ENCODE results near the gene PRDM4. TPM values are rescaled to one million over a fixed set of nuclear protein-coding genes. Genes with fewer than 3 reads are reported as not detected.

Gene PRDM4
- 26.8 and 27.2 TPM in 2 replicates for total RNA-seq (2014; rRNA removed; shearing (Covaris generic))

GRCh38 chr12:107760809-107761501 is at the start of gene PRDM4:
Gene PRDM4 (minus strand): TSS chr12:107761137. CDS start chr12:107760515, 622 bp downstream.

DNA sequence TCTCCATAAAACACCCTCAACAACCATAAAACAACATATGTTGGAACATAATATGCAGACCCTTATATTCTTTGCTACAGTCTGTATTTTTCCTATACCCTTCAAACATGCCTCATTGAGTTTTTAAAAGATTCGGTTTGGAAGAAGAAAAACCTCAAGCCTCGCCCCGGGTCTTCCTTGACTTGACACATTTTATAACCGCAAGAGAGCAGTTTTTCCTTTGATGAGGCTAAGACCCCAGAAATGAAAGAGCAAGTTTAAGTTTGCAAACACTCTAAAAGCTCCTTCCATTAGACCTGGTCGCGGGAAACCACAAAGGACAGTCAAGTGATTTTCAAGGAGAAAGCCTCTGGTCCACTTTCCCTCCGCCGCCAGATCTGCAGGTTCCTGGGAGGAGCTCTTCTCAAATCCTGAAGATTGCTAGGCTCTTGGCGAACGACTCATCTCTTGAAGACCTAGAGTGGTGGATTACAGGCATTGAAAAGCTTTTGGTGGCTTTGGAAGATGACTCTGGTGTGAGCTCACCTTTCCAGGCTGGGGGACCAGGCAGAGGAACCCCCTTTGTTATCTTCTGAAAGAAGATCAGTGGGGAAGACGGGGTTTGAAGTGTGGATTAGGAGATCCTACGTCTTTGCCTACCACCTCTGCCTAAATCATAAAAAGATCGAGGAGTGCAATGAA is 13.6 kb upstream of the PRDM4 start, which contains the start of gene ASCL4:
TSS of gene ASCL4 (plus strand) at position 356 of the 681 bp plus-strand sequence. CDS start 515 bp downstream, outside the sequence.

DNA sequence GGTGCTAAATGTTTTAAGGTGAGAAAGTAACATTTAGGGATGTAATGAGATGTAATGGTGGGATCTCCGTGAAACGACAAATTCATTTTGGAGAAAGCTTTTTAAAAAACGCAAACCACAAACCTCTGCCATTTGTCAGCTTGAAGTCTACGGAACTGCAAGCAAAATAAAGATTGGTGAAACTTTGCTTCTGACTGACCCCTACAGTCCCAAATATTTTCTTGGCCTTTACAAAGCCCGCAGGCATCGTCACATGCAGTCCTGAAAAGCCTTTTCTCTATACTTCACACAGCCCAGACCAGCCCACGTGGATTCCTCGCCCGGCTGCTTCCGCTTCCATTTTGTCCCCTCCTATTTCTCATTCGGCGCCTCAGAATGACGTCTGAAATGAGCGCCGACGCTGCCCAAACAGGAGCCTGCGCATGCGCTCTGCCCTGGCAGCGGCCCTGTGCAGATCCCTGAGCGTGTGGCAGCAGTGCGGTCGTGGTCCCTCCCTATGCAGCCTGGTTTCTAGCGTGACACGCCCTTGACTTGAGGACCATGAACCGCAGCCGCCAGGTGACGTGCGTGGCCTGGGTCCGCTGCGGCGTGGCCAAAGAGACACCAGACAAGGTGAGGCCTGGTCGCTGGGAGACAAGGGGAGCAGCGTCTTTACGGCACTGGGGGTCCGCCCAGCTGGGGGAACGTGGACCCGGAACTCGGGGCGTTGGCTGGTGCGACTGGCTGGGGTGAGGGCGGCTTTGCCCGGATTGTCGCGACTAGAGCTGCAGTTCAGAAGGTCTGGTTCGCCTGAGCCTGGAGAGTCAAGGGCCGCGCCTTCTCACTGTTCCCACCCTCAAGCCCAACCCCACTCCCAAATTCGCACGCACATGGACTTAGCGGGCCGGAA is 75.3 kb downstream of the PRDM4 start, which contains the start of gene PWP1:
TSS of gene PWP1 (plus strand) at position 440 of the 889 bp plus-strand sequence. CDS start at position 541, 101 bp downstream.

Other genes starting within 250 kb of the PRDM4 start
- 92.2 and 107 TPM in 2 replicates for gene PWP1, start 75.3 kb downstream of the PRDM4 start, total RNA-seq (2014; rRNA removed; shearing (Covaris generic))
- not detected in 2 replicates for gene ASCL4, start 13.6 kb upstream of the PRDM4 start, total RNA-seq (2014; rRNA removed; shearing (Covaris generic))

Data from A375 (cell line).